ENCODE data around the gene MAFG. TPM values are rescaled to one million over a fixed set of nuclear protein-coding genes. Genes with fewer than 3 reads are reported as not detected.

The MAFG gene
- polyA plus RNA-seq, 3 donors from 2014 or later = 1.1 to 4.8 (median 1.3) TPM

DNA sequence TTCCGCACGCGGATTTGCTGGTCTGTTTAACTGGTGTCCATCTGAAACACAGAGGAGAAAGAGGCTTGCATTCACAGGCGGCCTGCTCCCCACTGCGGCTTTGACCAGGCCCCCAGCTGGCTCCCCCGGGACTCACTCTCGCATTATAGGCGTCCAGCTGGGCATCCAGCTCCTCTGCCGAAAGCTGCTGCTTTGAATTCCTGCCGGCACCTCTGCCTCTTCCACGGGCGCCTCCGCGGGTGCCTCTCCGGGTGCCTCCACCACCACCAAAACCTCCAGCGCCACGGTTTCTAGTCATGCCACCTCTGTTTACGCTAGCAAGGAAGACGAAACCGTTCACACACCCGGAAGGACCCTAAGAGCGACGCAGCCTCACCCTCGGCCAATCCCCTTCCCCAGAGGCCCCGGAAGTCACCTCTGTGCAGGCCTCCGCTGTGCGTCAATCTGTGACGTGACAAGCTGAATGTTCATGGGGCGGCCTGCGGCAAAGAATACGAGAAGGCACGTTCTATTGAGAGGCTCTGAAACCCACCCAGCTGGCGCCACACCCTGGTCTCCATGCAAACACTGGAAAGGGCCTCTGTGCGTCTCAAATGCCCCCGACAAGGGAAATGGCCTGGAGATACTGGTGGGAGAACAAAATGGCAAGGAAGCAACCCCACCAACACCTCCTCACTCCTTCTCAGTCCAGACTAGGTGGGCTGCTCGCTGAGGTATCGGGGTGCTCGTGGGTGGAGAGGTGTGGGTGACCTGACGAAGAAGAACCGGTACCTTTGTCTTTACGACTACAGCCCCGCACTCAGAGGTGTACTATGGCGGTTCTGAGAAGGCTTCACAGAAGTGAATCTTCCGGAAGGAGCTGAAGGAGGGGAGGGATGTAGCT lies 39.2 kb downstream of the MAFG start:
- Mint-ChIP-seq H3K9me3 (no peaks in the 10 kb centered on the region), H3K27me3 (ENCODE audit: low read depth in 3 of 3) (peaks cover 6 to 17% (median 6%) of the 10 kb centered on the region in 3 donors), H3K4me3 (peak overlapping the region in 4 of 5 donors; percentile 15 to 66 (median 52)), H3K36me3 (peaks cover 4 to 30% (median 14%) of the 10 kb centered on the region in 3 donors), H3K27ac (peak overlapping the region in 5 of 6 donors; percentile 18 to 63 (median 49)), H3K4me1 (peaks cover 22 to 24% of the 10 kb centered on the region in 2 donors)
- DNase-seq = no peak

DNA sequence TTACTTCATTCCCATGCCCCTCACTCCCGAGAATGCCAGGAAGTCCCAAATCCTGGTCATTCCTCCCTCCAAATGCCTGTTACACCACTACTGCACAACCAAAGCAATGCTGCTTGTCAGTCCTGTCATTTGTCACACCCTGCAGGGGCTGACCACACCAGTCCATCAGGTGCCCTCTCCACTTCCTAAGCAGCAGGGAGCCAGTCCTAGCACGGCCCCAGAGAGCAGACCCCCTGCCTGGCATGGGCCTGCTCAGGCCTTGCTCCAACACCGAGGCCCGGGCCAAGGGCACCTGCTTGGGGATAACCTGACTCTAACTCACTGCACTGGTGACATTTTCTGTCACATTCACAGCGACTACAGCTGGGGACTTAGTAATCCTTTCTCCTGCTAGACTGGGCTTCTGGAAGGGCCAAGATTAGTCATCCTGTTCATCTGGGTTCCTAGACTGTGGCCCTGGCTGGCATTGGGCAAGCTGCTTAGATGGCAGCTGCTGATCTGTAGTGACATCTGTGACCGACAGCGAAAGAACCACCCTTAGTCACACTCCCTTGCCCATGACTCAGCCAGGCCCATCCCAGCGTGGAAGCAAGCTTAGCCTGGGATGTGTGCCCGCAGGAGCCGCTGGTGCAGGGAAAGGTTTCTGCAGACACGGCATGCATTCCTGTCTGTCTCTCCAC lies 41.5 kb downstream of the MAFG start:
- DNase-seq = no peak
- H3K27me3 Mint-ChIP-seq (ENCODE audit: low read depth in 3 of 3) = peaks cover 2 to 12% (median 6%) of the 10 kb centered on the region in 3 donors
- H3K27ac Mint-ChIP-seq = peak overlapping the region in 1 of 6 donors; percentile 64
- H3K4me1 Mint-ChIP-seq = peaks cover 19 to 24% of the 10 kb centered on the region in 2 donors
- no peak overlapping the region for H3K4me3 Mint-ChIP-seq
- H3K9me3 Mint-ChIP-seq = no peaks in the 10 kb centered on the region
- peaks cover 4 to 34% (median 14%) of the 10 kb centered on the region in 3 donors for H3K36me3 Mint-ChIP-seq

DNA sequence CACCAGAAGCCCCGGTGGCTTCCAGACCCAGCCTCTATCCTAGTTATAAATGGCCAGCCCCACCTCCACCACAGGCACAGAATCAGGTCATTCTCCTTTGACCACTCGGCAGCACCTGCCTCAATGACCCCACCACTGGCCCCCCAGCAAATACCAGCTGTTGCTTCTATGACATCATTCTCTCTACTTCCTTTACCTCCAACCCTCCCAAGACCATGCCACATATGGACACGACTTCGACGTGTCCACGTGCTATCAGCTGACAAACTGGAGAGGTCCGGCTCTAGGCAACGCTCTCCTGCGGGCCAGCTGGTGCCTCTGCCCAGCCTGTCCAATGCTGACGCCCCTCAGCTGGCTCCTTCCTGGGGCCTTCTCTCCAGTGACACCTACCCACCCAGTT lies 42.1 kb downstream of the MAFG start:
- peak overlapping the region in 3 of 6 donors; percentile 6 to 64 (median 43) for H3K27ac Mint-ChIP-seq
- H3K27me3 Mint-ChIP-seq (ENCODE audit: low read depth in 3 of 3) = peaks cover 0 to 11% (median 6%) of the 10 kb centered on the region in 3 donors
- H3K4me1 Mint-ChIP-seq = peaks cover 17 to 23% of the 10 kb centered on the region in 2 donors
- no peak overlapping the region for H3K4me3 Mint-ChIP-seq
- peaks cover 4 to 34% (median 14%) of the 10 kb centered on the region in 3 donors for H3K36me3 Mint-ChIP-seq
- DNase-seq = no peak
- H3K9me3 Mint-ChIP-seq = no peaks in the 10 kb centered on the region

DNA sequence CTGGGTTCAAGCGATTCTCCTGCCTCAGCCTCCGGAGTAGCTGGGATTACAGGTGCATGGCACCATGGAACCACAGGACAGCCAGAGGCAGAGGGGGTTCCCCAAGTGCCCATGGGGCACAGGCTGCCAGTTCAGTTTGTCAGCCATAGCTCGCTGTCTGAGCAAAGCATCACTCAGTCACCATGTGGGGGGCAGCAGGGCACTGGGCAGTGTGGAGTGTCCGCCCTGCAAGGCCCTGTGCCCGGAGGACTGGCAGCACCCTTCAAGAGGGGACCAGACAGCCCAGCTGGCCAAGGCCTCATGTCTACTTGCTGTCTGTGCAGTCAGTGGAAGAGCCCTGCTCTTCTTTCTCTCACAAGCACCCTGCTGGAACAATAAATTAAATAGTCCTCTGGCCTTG lies 42.6 kb downstream of the MAFG start:
- Mint-ChIP-seq H3K27me3 (ENCODE audit: low read depth in 3 of 3) (peaks cover 0 to 6% (median 6%) of the 10 kb centered on the region in 3 donors), H3K4me1 (peaks cover 12 to 18% of the 10 kb centered on the region in 2 donors), H3K36me3 (peaks cover 4 to 34% (median 14%) of the 10 kb centered on the region in 3 donors), H3K9me3 (no peaks in the 10 kb centered on the region), H3K4me3 (no peak overlapping the region), H3K27ac (no peak overlapping the region)
- DNase-seq = no peak

GRCh38 chr17:81884520-81884919 lies 43.0 kb downstream of the MAFG start:
- peaks cover 0 to 6% (median 5%) of the 10 kb centered on the region in 3 donors for H3K27me3 Mint-ChIP-seq (ENCODE audit: low read depth in 3 of 3)
- peaks cover 4 to 34% (median 14%) of the 10 kb centered on the region in 3 donors for H3K36me3 Mint-ChIP-seq
- H3K4me3 Mint-ChIP-seq = no peak overlapping the region
- peaks cover 11 to 16% of the 10 kb centered on the region in 2 donors for H3K4me1 Mint-ChIP-seq
- no peaks in the 10 kb centered on the region for H3K9me3 Mint-ChIP-seq
- no peak for DNase-seq
- peak overlapping the region in 1 of 6 donors; percentile 31 for H3K27ac Mint-ChIP-seq

GRCh38 chr17:81879121-81879520 lies 48.4 kb downstream of the MAFG start:
- Mint-ChIP-seq H3K36me3 (peaks cover 4 to 11% (median 10%) of the 10 kb centered on the region in 3 donors), H3K9me3 (no peaks in the 10 kb centered on the region), H3K4me1 (no peaks in the 10 kb centered on the region), H3K4me3 (no peak overlapping the region), H3K27me3 (ENCODE audit: low read depth in 3 of 3) (peaks cover 0 to 1% (median 0%) of the 10 kb centered on the region in 3 donors), H3K27ac (peak overlapping the region in 1 of 6 donors; percentile 60)
- DNase-seq = no peak

DNA sequence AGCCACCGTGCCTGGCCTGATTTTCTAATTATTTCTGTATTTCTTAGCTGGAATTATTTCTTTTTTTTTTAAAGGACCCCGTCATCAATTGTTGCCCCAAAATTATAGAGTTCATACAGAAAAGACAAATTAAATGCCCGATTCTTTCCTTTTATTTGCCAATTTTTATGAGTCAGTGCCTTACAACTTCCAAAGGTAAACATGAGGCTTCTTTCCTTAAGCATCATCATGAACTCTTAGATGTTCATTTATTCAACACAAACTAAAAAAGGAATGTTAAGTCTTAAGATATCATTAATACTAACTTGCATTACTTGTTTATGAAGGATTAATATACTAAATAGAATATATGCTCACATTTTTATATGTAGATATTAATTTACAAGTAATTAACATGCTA lies 49.2 kb downstream of the MAFG start:
- Mint-ChIP-seq H3K36me3 (peaks cover 4 to 11% (median 10%) of the 10 kb centered on the region in 3 donors), H3K4me1 (no peaks in the 10 kb centered on the region), H3K27me3 (ENCODE audit: low read depth in 3 of 3) (peaks cover 0 to 2% (median 1%) of the 10 kb centered on the region in 3 donors), H3K4me3 (no peak overlapping the region), H3K9me3 (no peaks in the 10 kb centered on the region), H3K27ac (peak overlapping the region in 1 of 6 donors; percentile 49)
- DNase-seq = no peak

GRCh38 chr17:81877569-81877968 lies 50.0 kb downstream of the MAFG start:
- DNase-seq = no peak
- H3K4me3 Mint-ChIP-seq = no peak overlapping the region
- H3K27ac Mint-ChIP-seq = no peak overlapping the region
- peaks cover 0 to 3% of the 10 kb centered on the region in 2 donors for H3K4me1 Mint-ChIP-seq
- no peaks in the 10 kb centered on the region for H3K9me3 Mint-ChIP-seq
- peaks cover 0 to 2% (median 0%) of the 10 kb centered on the region in 3 donors for H3K27me3 Mint-ChIP-seq (ENCODE audit: low read depth in 3 of 3)
- H3K36me3 Mint-ChIP-seq = peaks cover 4 to 11% (median 8%) of the 10 kb centered on the region in 3 donors

GRCh38 chr17:81871387-81872230 lies 55.9 kb downstream of the MAFG start:
- peaks cover 0 to 4% (median 0%) of the 10 kb centered on the region in 3 donors for H3K36me3 Mint-ChIP-seq
- peaks cover 18 to 31% of the 10 kb centered on the region in 2 donors for H3K4me1 Mint-ChIP-seq

GRCh38 chr17:81870981-81871386 lies 56.6 kb downstream of the MAFG start, which contains the start of gene ARHGDIA:
Gene ARHGDIA, minus strand, starts transcription at chr17:81871337. Its CDS starts 1,407 bp downstream, at chr17:81869930.
- Mint-ChIP-seq H3K36me3 (peaks cover 0 to 4% (median 0%) of the 10 kb centered on the region in 3 donors), H3K4me3 (peak within 1 kb of the TSS; percentile 83 to 89 (median 85)), H3K27me3 (ENCODE audit: low read depth in 3 of 3) (peaks cover 23 to 33% (median 25%) of the 10 kb centered on the region in 3 donors), H3K9me3 (no peaks in the 10 kb centered on the region), H3K27ac (peak within 1 kb of the TSS; percentile 88 to 95 (median 91)), H3K4me1 (peaks cover 21 to 33% of the 10 kb centered on the region in 2 donors)
- DNase-seq = no peak

More at GRCh38 chr17:81871387-81872230, 55.9 kb downstream of the MAFG start:
- Mint-ChIP-seq H3K27ac (peak overlapping the region; percentile 85 to 95 (median 91)), H3K9me3 (no peaks in the 10 kb centered on the region), H3K27me3 (ENCODE audit: low read depth in 3 of 3) (peaks cover 19 to 33% (median 23%) of the 10 kb centered on the region in 3 donors), H3K4me3 (peak overlapping the region; percentile 73 to 89 (median 83))
- peak; percentile 96 to 98 (median 98) for DNase-seq

GRCh38 chr17:81870131-81870980 lies 57.2 kb downstream of the MAFG start:
- H3K27ac Mint-ChIP-seq = peak overlapping the region; percentile 88 to 95 (median 90)
- H3K4me1 Mint-ChIP-seq = peaks cover 21 to 34% of the 10 kb centered on the region in 2 donors
- DNase-seq = peak; percentile 57 to 69 (median 68)
- H3K27me3 Mint-ChIP-seq (ENCODE audit: low read depth in 3 of 3) = peaks cover 23 to 37% (median 31%) of the 10 kb centered on the region in 3 donors
- H3K4me3 Mint-ChIP-seq = peak overlapping the region; percentile 82 to 87 (median 85)
- no peaks in the 10 kb centered on the region for H3K9me3 Mint-ChIP-seq
- H3K36me3 Mint-ChIP-seq = peaks cover 0 to 4% (median 0%) of the 10 kb centered on the region in 3 donors
